H54 (cell line): ENCODE results near the gene CGREF1.

Experiments used
- DNase-seq: peaks from one replicate; pipeline ENCODE4 v3.0.0; 2011; ENCODE audit warnings: low spot score, mixed read lengths; ENCODE audit not compliant: insufficient read length
- FAIRE-seq: peaks from 3 replicates; lab custom pipeline; 2011; peaks lifted over from hg19 to GRCh38; lab: Jason Lieb, UNC
- POLR2A ChIP-seq: IDR thresholded peaks from 2 replicates; pipeline ENCODE4 v1.6.1; 2011; ENCODE audit warnings: low read depth, mild to moderate bottlenecking, low read length

CGREF1 gene

GRCh38 chr2:27053776-27054175 is 65.2 kb downstream of the CGREF1 start:
- DNase-seq (no peak), FAIRE-seq (no peak)
- no peak for TF ChIP-seq POLR2A

- no peak for TF ChIP-seq POLR2A
- FAIRE-seq (no peak), DNase-seq (no peak)
These were observed 65.6 kb downstream of the CGREF1 start for GRCh38 chr2:27053321-27053720.

DNA sequence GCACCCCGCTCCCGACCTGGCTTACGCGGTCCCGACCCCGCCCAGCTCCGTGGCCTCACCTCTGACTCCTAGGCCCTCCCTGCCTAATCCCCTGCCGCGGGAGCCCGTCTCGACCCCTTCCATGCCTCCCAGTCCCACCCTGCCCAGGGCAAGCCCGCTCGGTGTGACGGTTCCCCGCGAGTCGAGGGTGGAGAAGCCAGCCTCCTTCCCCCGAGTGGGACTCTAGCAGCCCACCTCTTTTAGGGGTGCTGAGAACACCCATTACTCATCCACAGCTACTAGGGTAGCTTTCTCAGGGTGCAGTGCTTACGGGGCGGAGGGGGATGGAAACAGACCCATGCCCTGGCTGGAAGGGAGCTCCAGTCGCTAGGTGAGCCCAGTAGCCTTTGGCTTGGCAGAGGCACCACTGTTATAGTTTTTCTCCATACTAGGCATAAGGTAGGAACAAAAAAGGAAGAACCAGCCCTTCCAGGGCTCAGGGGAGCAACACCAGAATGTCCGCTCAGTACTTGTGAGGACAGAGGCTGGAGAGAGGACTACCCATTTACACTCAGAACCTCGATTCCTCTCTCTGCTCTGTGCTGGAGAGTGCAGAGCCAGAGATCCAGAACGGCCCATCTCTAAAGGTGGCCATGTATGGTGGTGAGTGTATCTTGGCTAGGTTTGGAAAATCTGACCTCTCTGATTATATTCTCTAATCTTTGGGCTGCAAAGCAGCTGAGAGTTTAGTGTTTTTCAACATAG is 66.9 kb downstream of the CGREF1 start:
- FAIRE-seq (no peak), DNase-seq (no peak)
- TF ChIP-seq POLR2A = peak; percentile 3; the same call in 1 of the 2 replicates

DNA sequence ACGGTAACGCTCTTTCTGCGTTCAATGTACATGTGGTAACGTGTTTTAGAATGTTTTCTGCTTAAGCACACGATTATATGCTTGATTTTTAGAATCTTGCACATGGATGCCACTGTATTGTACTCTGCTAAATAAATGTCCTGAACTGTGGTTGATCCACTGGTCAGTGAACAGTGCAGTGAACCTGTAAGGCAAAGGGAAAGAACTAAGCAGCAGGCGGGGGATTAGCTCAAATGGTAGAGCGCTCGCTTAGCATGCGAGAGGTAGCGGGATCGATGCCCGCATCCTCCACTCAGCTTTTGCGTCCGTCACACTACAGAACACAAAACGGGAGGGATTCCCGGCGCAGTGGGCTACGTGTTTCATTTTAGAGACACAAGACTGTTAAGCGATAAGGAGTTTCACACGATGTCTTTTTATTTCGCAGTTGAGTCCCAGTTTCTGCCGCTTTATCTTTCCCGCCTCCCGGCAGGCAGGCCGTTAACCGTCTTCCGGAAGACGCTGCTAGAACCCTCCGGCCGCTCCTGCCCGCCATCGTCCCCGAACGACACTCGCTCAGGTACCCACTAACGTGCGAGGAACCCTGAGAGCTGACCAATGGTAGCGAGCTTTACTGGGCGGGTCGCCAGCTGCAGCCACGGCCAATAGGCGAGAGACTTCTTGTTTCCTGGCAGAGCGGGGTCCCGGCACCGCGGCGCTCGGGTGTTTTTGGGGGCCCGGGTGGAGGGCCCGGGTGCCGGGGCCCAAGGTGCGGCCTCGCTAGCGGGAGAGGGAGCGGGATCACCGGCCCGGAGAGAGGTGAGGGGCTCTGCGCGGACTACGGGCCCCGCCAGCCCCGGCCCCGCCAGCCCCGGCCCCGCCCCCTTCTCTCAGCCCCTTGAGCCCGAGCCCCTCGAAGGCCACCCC is 67.7 kb downstream of the CGREF1 start, which contains the start of gene AGBL5:
Gene AGBL5, plus strand, starts transcription at position 673 of the 906 bp plus-strand sequence. CDS start 1,291 bp downstream, outside the sequence.
- peak; percentile 19; the same call in 1 of the 2 replicates for TF ChIP-seq POLR2A
- FAIRE-seq (no peak), DNase-seq (peak; percentile 97)
